HG03064 (cell line): ENCODE results near the gene COX17.
"Not testable (repeated sequence)": the region's sequence is repeated elsewhere in the genome, so short reads cannot be mapped to it uniquely, and the experiment has no call there.

Source experiments
- ATAC-seq: cut with Tn5 transposase; IDR thresholded peaks from one replicate; pipeline ENCODE4 v1.9.1; 2021; ENCODE audit warnings: low read depth; ENCODE audit not compliant: unreplicated experiment

Gene COX17

GRCh38 chr3:119676771-119677640 is at the start of gene COX17:
COX17 (minus strand) TSS chr3:119677406; CDS start chr3:119677310, 96 bp downstream.
- peak; percentile 88 for ATAC-seq

- no peak for ATAC-seq
Measured at GRCh38 chr3:119726909-119727308, 49.7 kb upstream of the COX17 start.

GRCh38 chr3:119723022-119723421 is 45.8 kb upstream of the COX17 start:
- ATAC-seq, result no peak

GRCh38 chr3:119717520-119717919 is 40.3 kb upstream of the COX17 start:
- ATAC-seq, result no peak

GRCh38 chr3:119716998-119717397 is 39.8 kb upstream of the COX17 start:
- no peak for ATAC-seq

GRCh38 chr3:119715105-119715504 is 37.9 kb upstream of the COX17 start:
- ATAC-seq, result no peak

- no peak for ATAC-seq
Measured at GRCh38 chr3:119703820-119704531, 26.8 kb upstream of the COX17 start.

- ATAC-seq, result peak; percentile 72
Measured at GRCh38 chr3:119702530-119703527, 25.6 kb upstream of the COX17 start, which contains the start of gene CFAP91. CFAP91 (plus strand) TSS chr3:119703022; CDS start chr3:119703099, 77 bp downstream.

- ATAC-seq, result no peak
Measured at GRCh38 chr3:119700920-119701734, 23.9 kb upstream of the COX17 start.

GRCh38 chr3:119700269-119700919 is 23.2 kb upstream of the COX17 start:
- peak; percentile 38 for ATAC-seq

- ATAC-seq, result no peak
Measured at GRCh38 chr3:119697394-119697793, 20.2 kb upstream of the COX17 start.

- ATAC-seq, result no peak
Measured at GRCh38 chr3:119695480-119695879, 18.3 kb upstream of the COX17 start.

- no peak for ATAC-seq
Measured at GRCh38 chr3:119690043-119690656, 12.9 kb upstream of the COX17 start.

GRCh38 chr3:119683421-119683820 is 6.2 kb upstream of the COX17 start:
- no peak for ATAC-seq

GRCh38 chr3:119681279-119681678 is 4.1 kb upstream of the COX17 start:
- ATAC-seq, result no peak

- ATAC-seq, result no peak
Measured at GRCh38 chr3:119679874-119680273, 2.7 kb upstream of the COX17 start.

- not testable (repeated sequence) for ATAC-seq
Measured at GRCh38 chr3:119678209-119678608, 1.0 kb upstream of the COX17 start.

GRCh38 chr3:119677641-119677934 is 382 bp upstream of the COX17 start:
- peak; percentile 9 for ATAC-seq

GRCh38 chr3:119676020-119676419 is 1.2 kb downstream of the COX17 start:
- no peak for ATAC-seq
